K562 (cell line): ENCODE data around the gene MPPED1.

Experiments used
- CTCF ChIP-seq, 3 experiments: IDR thresholded peaks in 2 of 3; conservative IDR thresholded peaks in 1 of 3; 2 replicates each; pipeline ENCODE4 v1.5.1; 2011 to 2012; ENCODE audit warnings: low read length in 3 of 3, mild to moderate bottlenecking in 3 of 3, control low read depth in 2 of 3, improper control_type of control experiment in 1 of 3, inconsistent platforms in 1 of 3, low read depth in 1 of 3, mixed read lengths in 1 of 3, moderate library complexity in 1 of 3; ENCODE audit not compliant: insufficient read depth in 2 of 3
- FOS ChIP-seq: IDR thresholded peaks from 3 replicates; pipeline ENCODE4 v1.6.1; 2011; ENCODE audit not compliant: insufficient read length; ENCODE audit errors: extremely low read depth
- GMEB1 ChIP-seq: fragments of 250-450 bp; sonication (Bioruptor Pico); IDR thresholded peaks from 2 replicates; pipeline ENCODE4 v1.4.0; 2020; ENCODE audit warnings: mild to moderate bottlenecking
- JUNB ChIP-seq: fragments of 450-650 bp; formaldehyde crosslinking; conservative IDR thresholded peaks from 2 replicates; pipeline ENCODE4 v1.4.0; 2020; ENCODE audit warnings: mild to moderate bottlenecking
- KDM1A ChIP-seq, 2 experiments: fragments of 450-650 bp; IDR thresholded peaks; 2 replicates each; pipeline ENCODE4 v1.6.1; 2016; ENCODE audit warnings: mild to moderate bottlenecking in 2 of 2
- KDM2B ChIP-seq: fragments of 250-450 bp; sonication (Bioruptor Pico); IDR thresholded peaks from 2 replicates; pipeline ENCODE4 v1.8.0; 2021; ENCODE audit warnings: mild to moderate bottlenecking, moderate library complexity
- NR2C2 ChIP-seq, 2 experiments: fragments of 200-800 bp in 1 of 2; sonication (Bioruptor generic) in 1 of 2; sonication (generic) in 1 of 2; formaldehyde crosslinking in 1 of 2; IDR thresholded peaks; 2 replicates each; pipeline versions ENCODE4 v1.6.1 to v1.8.0; 2016 to 2022; ENCODE audit warnings: mild to moderate bottlenecking in 1 of 2, missing compliant biosample characterization in 1 of 2, missing genetic modification characterization in 1 of 2, missing genetic modification reagents in 1 of 2
- PHB2 ChIP-seq: fragments of 450-650 bp; IDR thresholded peaks from 2 replicates; pipeline ENCODE4 v1.6.1; 2017; ENCODE audit warnings: low read depth
- POLR2A ChIP-seq: fragments of 450-650 bp; conservative IDR thresholded peaks from 2 replicates; pipeline ENCODE4 v1.6.1; 2016

- TF ChIP-seq KDM2B = no peak
- no peak for TF ChIP-seq JUNB (CRISPR knock-in tag)
- no peak for TF ChIP-seq POLR2A
- TF ChIP-seq CTCF (IDR thresholded peaks at IDR 0.05 in 2 of 3, conservative IDR thresholded peaks at IDR 0.05 in 1 of 3; ENCODE audit: insufficient read depth in 2 of 3, low read depth in 1 of 3, low read length in 3 of 3) = no peak
- no peak for TF ChIP-seq GMEB1 (CRISPR knock-in tag)
- no peak for TF ChIP-seq KDM1A (IDR thresholded peaks at IDR 0.05)
- no peak for TF ChIP-seq PHB2
- no peak for TF ChIP-seq FOS
- no peak for TF ChIP-seq NR2C2 (CRISPR knock-in tag; IDR thresholded peaks at IDR 0.05)
- no peak for TF ChIP-seq NR2C2 (tag; IDR thresholded peaks at IDR 0.05)
These were observed 10.6 kb upstream of the MPPED1 start for GRCh38 chr22:43401233-43401632.
